Raji (cell line): ENCODE results near the gene DIS3L2.

Experiments used
- POLR2A ChIP-seq: IDR thresholded peaks from 2 replicates; pipeline ENCODE4 v1.6.1; 2011; ENCODE audit warnings: low read depth, low read length, control low read depth; ENCODE audit not compliant: insufficient read depth

DIS3L2 gene

GRCh38 chr2:232345251-232345650 lies 383.7 kb downstream of the DIS3L2 start:
- TF ChIP-seq POLR2A = no peak

- no peak for TF ChIP-seq POLR2A
Measured at GRCh38 chr2:232347369-232347768, 385.9 kb downstream of the DIS3L2 start.

GRCh38 chr2:232348936-232349335 lies 387.4 kb downstream of the DIS3L2 start:
- TF ChIP-seq POLR2A = no peak

GRCh38 chr2:232349546-232349945 lies 388.0 kb downstream of the DIS3L2 start:
- no peak for TF ChIP-seq POLR2A

GRCh38 chr2:232349946-232350635 lies 388.6 kb downstream of the DIS3L2 start:
- TF ChIP-seq POLR2A = no peak

GRCh38 chr2:232350804-232351685 lies 389.5 kb downstream of the DIS3L2 start:
- TF ChIP-seq POLR2A = no peak

GRCh38 chr2:232351686-232352510 lies 390.4 kb downstream of the DIS3L2 start:
- no peak for TF ChIP-seq POLR2A

- TF ChIP-seq POLR2A = no peak
Measured at GRCh38 chr2:232352511-232353091, 391.1 kb downstream of the DIS3L2 start.

- no peak for TF ChIP-seq POLR2A
Measured at GRCh38 chr2:232353096-232353495, 391.6 kb downstream of the DIS3L2 start.

GRCh38 chr2:232353660-232354059 lies 392.1 kb downstream of the DIS3L2 start:
- TF ChIP-seq POLR2A = no peak

- TF ChIP-seq POLR2A = no peak
Measured at GRCh38 chr2:232354069-232354468, 392.6 kb downstream of the DIS3L2 start.

GRCh38 chr2:232361646-232362045 lies 400.1 kb downstream of the DIS3L2 start:
- TF ChIP-seq POLR2A = no peak

- TF ChIP-seq POLR2A = no peak
Measured at GRCh38 chr2:232362174-232362900, 400.8 kb downstream of the DIS3L2 start.
